HG03460 (cell line): ENCODE measurements around the gene LRCH4.

Source experiments
- ATAC-seq: cut with Tn5 transposase; IDR thresholded peaks from one replicate; pipeline ENCODE4 v1.9.1; 2021; ENCODE audit not compliant: unreplicated experiment

LRCH4 gene

GRCh38 chr7:100583132-100584053 lies 2.5 kb downstream of the LRCH4 start:
- no peak for ATAC-seq

- ATAC-seq = no peak
These were observed 3.3 kb downstream of the LRCH4 start for GRCh38 chr7:100582650-100583049.

- no peak for ATAC-seq
These were observed 3.8 kb downstream of the LRCH4 start for GRCh38 chr7:100582041-100582579.

GRCh38 chr7:100580466-100581283 lies 5.3 kb downstream of the LRCH4 start:
- no peak for ATAC-seq

- ATAC-seq = no peak
These were observed 7.4 kb downstream of the LRCH4 start for GRCh38 chr7:100578246-100579183.

- ATAC-seq = no peak
These were observed 8.4 kb downstream of the LRCH4 start for GRCh38 chr7:100577507-100577906.

GRCh38 chr7:100577103-100577502 lies 8.8 kb downstream of the LRCH4 start:
- ATAC-seq = no peak

GRCh38 chr7:100576384-100576993 lies 9.4 kb downstream of the LRCH4 start:
- ATAC-seq = no peak

GRCh38 chr7:100575746-100576383 lies 10.1 kb downstream of the LRCH4 start:
- ATAC-seq = no peak

- no peak for ATAC-seq
These were observed 10.7 kb downstream of the LRCH4 start for GRCh38 chr7:100575206-100575631.

- no peak for ATAC-seq
These were observed 11.3 kb downstream of the LRCH4 start for GRCh38 chr7:100574362-100575205.

GRCh38 chr7:100573691-100574361 lies 12.1 kb downstream of the LRCH4 start, which contains the start of gene SAP25:
Gene SAP25 (minus strand): TSS chr7:100573900. CDS start chr7:100573742, 158 bp downstream.
- no peak for ATAC-seq

- ATAC-seq = no peak
These were observed 12.8 kb downstream of the LRCH4 start for GRCh38 chr7:100572949-100573675.

- ATAC-seq = no peak
These were observed 13.5 kb downstream of the LRCH4 start for GRCh38 chr7:100572281-100572948.

GRCh38 chr7:100571829-100572116 lies 14.2 kb downstream of the LRCH4 start:
- ATAC-seq = no peak

- ATAC-seq = no peak
These were observed 14.7 kb downstream of the LRCH4 start for GRCh38 chr7:100570954-100571828.
